Spleen (tissue), 7 donors: ENCODE data around the gene DDIT4.

Experiments used
- POLR2AphosphoS5 ChIP-seq, 3 donors: sonication (generic); formaldehyde crosslinking; IDR thresholded peaks; one replicate each; pipeline ENCODE4 v1.5.1; 2017; ENCODE audit warnings: antibody characterized with exemption in 3 of 3
- TF ChIP-seq, protein P1 (sequence below), 11 experiments: fragments of 200-600 bp in 7 of 11; fragments of 450-650 bp in 4 of 11; sonication (generic) in 4 of 11; IDR thresholded peaks in 8 of 11; conservative IDR thresholded peaks in 3 of 11; 1 replicate in 7 of 11; 2 replicates in 4 of 11; pipeline versions ENCODE4 v1.4.0 to v1.8.0; 2016 to 2021; ENCODE audit warnings: antibody characterized with exemption in 11 of 11, inconsistent platforms in 4 of 11, mild to moderate bottlenecking in 1 of 11
- donor health status: DM: no; HTN: no; CAD: no; lungs with moderate emphysema.
- donor health status: DM: no; HTN: no; CAD: no.
- donor health status: DM: no; HTN: no; CAD: no.

DNA sequence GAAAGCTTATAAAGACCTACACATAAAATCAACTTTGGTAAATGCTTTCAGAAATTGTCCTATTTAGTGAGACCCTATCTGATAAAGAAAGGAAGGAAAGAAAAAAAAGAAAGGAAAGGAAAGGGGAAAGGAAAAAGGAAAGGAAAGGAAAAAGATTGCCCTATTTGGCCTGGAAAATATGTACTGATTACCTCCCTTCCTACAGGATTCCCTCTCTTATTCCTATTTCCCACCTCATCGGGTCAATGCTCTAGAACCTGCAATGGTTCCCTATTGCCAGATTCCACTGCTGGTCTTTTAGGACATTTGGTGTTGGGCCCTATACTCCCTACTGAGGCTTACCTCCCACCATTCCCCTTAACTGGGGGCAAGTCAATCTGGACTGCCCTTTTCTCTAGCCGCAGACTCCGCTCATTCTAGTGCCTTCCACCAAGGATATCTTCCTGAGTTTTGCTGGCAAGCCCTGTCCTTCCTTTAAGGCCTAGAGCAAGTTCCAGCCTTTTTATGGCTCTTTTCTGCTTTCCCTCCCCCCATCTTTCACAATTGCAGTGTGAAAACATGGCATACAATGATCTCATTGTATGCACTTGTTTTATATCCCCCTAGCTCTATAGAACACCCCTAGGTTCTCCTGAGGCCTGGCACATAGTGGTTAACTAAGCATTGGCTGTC is 4.4 kb downstream of the DDIT4 start:
- TF ChIP-seq, protein P1, sequence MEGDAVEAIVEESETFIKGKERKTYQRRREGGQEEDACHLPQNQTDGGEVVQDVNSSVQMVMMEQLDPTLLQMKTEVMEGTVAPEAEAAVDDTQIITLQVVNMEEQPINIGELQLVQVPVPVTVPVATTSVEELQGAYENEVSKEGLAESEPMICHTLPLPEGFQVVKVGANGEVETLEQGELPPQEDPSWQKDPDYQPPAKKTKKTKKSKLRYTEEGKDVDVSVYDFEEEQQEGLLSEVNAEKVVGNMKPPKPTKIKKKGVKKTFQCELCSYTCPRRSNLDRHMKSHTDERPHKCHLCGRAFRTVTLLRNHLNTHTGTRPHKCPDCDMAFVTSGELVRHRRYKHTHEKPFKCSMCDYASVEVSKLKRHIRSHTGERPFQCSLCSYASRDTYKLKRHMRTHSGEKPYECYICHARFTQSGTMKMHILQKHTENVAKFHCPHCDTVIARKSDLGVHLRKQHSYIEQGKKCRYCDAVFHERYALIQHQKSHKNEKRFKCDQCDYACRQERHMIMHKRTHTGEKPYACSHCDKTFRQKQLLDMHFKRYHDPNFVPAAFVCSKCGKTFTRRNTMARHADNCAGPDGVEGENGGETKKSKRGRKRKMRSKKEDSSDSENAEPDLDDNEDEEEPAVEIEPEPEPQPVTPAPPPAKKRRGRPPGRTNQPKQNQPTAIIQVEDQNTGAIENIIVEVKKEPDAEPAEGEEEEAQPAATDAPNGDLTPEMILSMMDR (IDR thresholded peaks at IDR 0.05 in 8 of 11, conservative IDR thresholded peaks at IDR 0.05 in 3 of 11) = no peak
- peak in 1 of 3 donors; percentile 20 for TF ChIP-seq POLR2AphosphoS5 (IDR thresholded peaks at IDR 0.05)
